ENCODE data around the gene BRSK2.
A peak's percentile ranks its signal among the peaks of the same experiment; 100 is the strongest.
"Not testable (repeated sequence)": the region's sequence is repeated elsewhere in the genome, so short reads cannot be mapped to it uniquely, and the experiment has no call there.

BRSK2 gene

DNA sequence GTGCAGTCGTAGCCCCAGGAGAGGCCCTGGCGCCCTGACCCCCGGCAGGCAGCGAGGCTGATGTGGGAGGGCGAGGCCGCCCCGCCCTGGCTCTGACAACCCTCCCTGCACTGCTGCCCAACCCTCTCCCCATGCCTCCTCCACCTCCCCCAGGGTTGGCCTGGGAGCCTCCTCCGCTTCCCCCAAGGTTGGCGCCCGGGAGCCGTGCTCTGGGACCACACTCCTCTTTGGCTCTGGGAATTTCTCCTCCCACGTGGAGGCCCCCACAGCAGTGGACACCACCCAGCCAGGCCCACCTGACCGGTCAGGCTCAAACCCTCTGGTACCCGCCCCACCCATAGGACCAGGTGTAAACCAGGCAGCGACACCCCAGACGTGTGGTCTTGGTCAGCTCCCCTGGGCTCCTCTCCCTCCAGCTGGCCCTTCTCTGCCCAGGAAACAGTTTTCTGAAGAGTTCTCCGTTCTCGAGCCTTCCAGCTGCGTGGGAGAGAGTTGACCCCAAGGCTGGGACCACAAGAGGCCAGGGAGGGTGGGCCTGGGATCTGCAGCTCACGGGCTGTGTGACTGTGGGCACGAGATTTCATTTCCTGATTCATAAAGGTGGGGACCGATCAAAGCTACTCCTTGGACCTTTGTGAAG, 39.5 kb upstream of the BRSK2 start:
- no peak for ATAC-seq
- no peaks in the 10 kb centered on the region for H3K36me3 Mint-ChIP-seq
- no peak overlapping the region for H3K27ac Mint-ChIP-seq

DNA sequence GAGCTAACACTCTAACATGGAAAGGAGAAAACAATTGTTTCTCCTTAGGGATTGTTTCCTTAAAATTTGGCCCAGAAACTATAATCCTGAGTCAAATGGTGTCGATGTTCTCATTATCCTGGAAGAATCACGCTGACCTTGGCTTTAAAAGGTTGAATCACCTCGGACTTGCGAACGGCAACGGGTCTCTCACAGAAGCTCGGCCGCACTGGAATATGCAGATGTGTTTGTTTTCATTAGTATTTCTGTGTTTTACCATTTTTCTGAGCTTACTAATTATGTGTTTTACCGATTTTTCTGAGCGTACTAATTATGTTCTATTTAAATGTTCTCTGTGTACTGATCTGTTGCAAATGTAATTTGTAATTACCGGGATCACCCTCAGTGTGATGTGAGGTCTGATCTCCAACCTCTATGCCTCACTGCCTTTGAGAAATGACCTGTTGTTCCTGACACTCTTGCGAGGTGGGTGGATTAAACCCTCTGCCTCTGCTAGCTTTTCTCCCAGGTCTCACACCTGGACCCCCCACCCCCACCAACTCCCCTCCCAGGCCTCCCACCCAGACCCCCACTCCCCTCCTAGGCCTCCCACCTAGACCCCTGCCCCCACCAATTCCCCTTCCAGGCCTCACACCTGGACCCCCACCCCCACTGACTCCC, 38.3 kb upstream of the BRSK2 start:
- Mint-ChIP-seq H3K36me3 (no peaks in the 10 kb centered on the region), H3K4me3 (no peak overlapping the region), H3K27me3 (peaks cover 30% of the 10 kb centered on the region), H3K4me1 (no peaks in the 10 kb centered on the region), H3K9me3 (no peaks in the 10 kb centered on the region), H3K27ac (peak overlapping the region; percentile 70)
- ATAC-seq, result no peak

More for the DNA sequence above, 39.5 kb upstream of the BRSK2 start:
- no peaks in the 10 kb centered on the region for H3K4me1 Mint-ChIP-seq
- peaks cover 23% of the 10 kb centered on the region for H3K27me3 Mint-ChIP-seq
- H3K4me3 Mint-ChIP-seq, result no peak overlapping the region
- H3K9me3 Mint-ChIP-seq, result no peaks in the 10 kb centered on the region

- H3K4me3 Mint-ChIP-seq, result no peak overlapping the region
- H3K27me3 Mint-ChIP-seq, result peaks cover 39% of the 10 kb centered on the region
- no peaks in the 10 kb centered on the region for H3K4me1 Mint-ChIP-seq
- no peaks in the 10 kb centered on the region for H3K9me3 Mint-ChIP-seq
- H3K36me3 Mint-ChIP-seq, result no peaks in the 10 kb centered on the region
- H3K27ac Mint-ChIP-seq, result no peak overlapping the region
- no peak for ATAC-seq
These were observed 36.9 kb upstream of the BRSK2 start for GRCh38 chr11:1352696-1353382.

DNA sequence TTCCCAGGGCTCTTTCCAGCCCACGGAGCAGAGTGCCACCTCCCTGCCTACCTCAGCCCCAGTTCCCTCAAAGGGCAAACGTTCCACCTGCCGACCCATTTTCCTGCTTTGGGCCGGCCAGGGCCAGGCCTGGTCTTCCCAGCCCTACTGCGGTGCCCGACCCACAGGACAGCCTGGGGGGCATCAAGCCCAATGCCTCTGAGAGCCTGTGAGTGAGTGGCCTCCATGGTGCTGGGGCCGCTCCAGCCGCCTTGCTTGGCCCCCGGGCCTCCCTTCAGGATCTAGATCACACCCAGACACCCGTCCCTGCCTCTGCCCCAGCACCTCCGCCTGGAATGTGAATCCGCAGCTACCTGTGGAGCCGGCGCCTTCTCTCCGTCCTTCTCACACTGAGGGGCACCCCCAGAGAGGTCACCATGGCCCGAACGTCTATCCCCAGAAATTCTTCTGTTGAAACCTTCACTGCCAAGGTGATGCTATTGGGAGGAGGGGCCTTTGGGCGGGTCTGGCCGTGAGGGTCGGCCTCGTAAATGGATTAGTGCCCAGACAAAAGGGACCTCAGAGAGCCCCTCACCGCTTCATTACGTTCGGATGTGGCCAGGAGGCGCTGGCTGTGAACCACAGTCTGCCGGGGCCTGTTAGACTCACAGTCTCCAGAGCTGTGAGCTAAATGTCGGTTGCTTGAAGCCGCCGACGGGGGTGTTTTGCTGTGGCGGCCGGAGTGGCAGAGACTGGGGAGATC, 36.2 kb upstream of the BRSK2 start:
- Mint-ChIP-seq H3K9me3 (no peaks in the 10 kb centered on the region), H3K4me1 (no peaks in the 10 kb centered on the region), H3K4me3 (no peak overlapping the region), H3K36me3 (no peaks in the 10 kb centered on the region), H3K27me3 (peaks cover 39% of the 10 kb centered on the region), H3K27ac (no peak overlapping the region)
- ATAC-seq, result no peak

DNA sequence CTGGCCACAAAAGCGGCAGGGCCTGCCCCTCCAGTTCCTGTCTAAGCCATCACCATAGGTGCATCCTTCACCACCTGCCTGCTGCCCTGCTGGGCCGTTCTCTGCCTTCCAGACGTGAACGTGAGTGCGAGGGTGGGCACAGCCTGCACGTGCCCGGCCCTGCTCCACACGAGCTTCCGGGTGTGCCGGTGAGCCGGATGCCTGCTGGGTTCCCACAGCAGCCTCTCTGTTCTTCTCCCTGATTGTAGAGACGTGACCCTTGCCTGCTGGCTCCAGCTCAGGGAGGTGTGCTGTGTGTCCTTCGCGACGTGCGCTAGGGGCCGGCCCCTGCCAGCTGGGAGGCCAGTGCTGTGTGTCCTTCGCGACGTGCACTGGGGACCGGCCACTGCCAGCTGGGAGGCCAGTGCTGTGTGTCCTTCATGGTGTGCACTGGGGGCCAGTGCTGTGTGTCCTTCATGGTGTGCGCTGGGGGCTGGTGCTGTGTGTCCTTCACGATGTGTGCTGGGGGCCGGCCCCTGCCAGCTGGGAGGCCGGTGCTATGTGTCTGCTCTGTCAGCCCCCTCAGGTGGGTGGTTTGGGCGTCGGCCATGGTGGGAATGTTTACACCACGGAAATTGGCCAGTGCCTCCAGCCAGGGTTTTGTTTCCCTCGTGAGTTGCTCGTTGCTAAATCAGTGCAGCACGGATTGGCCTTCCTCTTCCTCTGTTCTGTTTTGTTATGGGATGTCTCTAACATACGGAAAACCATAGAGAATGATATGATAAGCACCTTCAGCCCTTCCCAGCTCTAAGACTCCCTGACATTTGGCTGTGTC, 35.4 kb upstream of the BRSK2 start:
- Mint-ChIP-seq H3K4me3 (no peak overlapping the region), H3K36me3 (no peaks in the 10 kb centered on the region), H3K27me3 (peaks cover 39% of the 10 kb centered on the region)

GRCh38 chr11:1356007-1356435, 33.7 kb upstream of the BRSK2 start:
- Mint-ChIP-seq H3K4me1 (no peaks in the 10 kb centered on the region), H3K27ac (no peak overlapping the region), H3K36me3 (no peaks in the 10 kb centered on the region), H3K27me3 (peaks cover 39% of the 10 kb centered on the region), H3K4me3 (no peak overlapping the region), H3K9me3 (no peaks in the 10 kb centered on the region)
- no peak for ATAC-seq

More for the DNA sequence above, 35.4 kb upstream of the BRSK2 start:
- Mint-ChIP-seq H3K9me3 (no peaks in the 10 kb centered on the region), H3K4me1 (no peaks in the 10 kb centered on the region), H3K27ac (no peak overlapping the region)
- no peak for ATAC-seq

- no peaks in the 10 kb centered on the region for H3K36me3 Mint-ChIP-seq
- H3K27me3 Mint-ChIP-seq, result peaks cover 39% of the 10 kb centered on the region
- no peaks in the 10 kb centered on the region for H3K9me3 Mint-ChIP-seq
- H3K27ac Mint-ChIP-seq, result no peak overlapping the region
- no peaks in the 10 kb centered on the region for H3K4me1 Mint-ChIP-seq
- ATAC-seq, result peak; percentile 25
- no peak overlapping the region for H3K4me3 Mint-ChIP-seq
These were observed 33.2 kb upstream of the BRSK2 start for GRCh38 chr11:1356478-1356960.

DNA sequence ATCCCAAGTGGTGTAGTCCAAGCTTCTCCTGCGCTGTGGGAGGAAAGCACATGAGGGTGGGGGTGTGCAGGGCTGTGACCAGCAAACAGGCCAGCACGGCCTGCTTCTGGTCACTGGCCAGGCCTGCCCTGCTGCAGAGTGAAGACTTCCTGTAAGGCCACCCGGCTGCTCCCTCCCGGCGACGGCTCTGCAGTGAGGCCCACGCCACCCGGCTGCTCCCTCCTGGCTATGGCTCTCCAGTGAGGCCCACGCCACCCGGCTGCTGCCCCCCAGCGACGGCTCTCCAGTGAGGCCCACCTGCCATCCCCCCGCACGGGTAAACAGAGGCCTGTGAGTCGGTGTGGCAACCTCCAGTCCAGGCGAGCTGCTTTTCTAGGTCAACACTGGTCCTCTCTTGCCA, 31.4 kb upstream of the BRSK2 start:
- Mint-ChIP-seq H3K9me3 (no peaks in the 10 kb centered on the region), H3K27ac (no peak overlapping the region), H3K27me3 (peaks cover 33% of the 10 kb centered on the region), H3K4me3 (no peak overlapping the region), H3K36me3 (no peaks in the 10 kb centered on the region), H3K4me1 (no peaks in the 10 kb centered on the region)
- ATAC-seq, result no peak

DNA sequence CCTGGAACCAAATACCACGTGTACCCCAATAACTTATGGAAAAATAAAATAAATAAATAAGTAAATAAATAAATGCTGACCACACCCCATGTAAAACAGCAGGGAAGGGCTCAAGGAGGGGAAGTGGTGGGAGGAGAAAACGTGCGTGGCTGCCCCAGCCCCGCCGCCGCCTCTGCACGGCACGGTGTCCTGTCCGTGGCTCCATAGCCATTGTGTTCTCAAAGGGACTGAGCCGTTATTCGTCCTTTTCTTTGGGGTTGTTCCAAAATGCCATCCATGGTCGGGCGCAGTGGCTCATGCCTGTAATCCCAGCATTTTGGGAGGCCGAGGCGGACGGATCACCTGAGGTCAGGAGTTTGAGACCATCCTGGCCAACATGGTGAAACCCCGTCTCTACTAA, 30.8 kb upstream of the BRSK2 start:
- H3K36me3 Mint-ChIP-seq, H3K9me3 Mint-ChIP-seq, H3K4me1 Mint-ChIP-seq, H3K4me3 Mint-ChIP-seq, H3K27ac Mint-ChIP-seq, ATAC-seq: not testable (repeated sequence)
- H3K27me3 Mint-ChIP-seq, result peaks cover 27% of the 10 kb centered on the region

DNA sequence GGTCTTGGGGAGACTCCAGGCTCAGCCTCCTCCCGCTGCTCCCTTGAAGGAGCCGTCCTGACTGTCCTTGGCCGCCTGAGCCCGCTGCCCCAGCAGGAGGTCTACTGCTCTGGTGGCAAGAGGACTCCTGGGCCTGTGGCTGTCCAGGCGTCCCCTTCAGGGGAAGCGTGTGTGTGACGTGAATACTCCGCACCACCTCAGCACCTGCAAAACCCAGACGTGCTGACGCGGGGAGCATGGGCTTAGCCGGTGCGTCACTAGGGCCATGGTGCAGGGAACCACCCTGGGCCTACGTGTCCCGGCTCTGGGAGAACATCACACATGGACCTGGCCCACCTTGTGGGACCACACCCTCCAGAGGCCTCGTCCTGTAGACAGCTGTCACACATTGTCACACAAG, 30.2 kb upstream of the BRSK2 start:
- Mint-ChIP-seq H3K27me3 (peaks cover 22% of the 10 kb centered on the region), H3K9me3 (no peaks in the 10 kb centered on the region), H3K4me1 (no peaks in the 10 kb centered on the region), H3K4me3 (no peak overlapping the region), H3K36me3 (no peaks in the 10 kb centered on the region), H3K27ac (no peak overlapping the region)
- no peak for ATAC-seq

GRCh38 chr11:1360181-1360834, 29.4 kb upstream of the BRSK2 start:
- ATAC-seq, result no peak
- Mint-ChIP-seq H3K9me3 (no peaks in the 10 kb centered on the region), H3K4me1 (no peaks in the 10 kb centered on the region)

GRCh38 chr11:1360835-1361357, 28.8 kb upstream of the BRSK2 start:
- H3K27ac Mint-ChIP-seq, result no peak overlapping the region
- H3K9me3 Mint-ChIP-seq, result no peaks in the 10 kb centered on the region
- H3K36me3 Mint-ChIP-seq, result no peaks in the 10 kb centered on the region
- ATAC-seq, result no peak
- H3K27me3 Mint-ChIP-seq, result peaks cover 27% of the 10 kb centered on the region
- H3K4me3 Mint-ChIP-seq, result no peak overlapping the region
- H3K4me1 Mint-ChIP-seq, result no peaks in the 10 kb centered on the region

More at GRCh38 chr11:1360181-1360834, 29.4 kb upstream of the BRSK2 start:
- H3K4me3 Mint-ChIP-seq, result no peak overlapping the region
- no peaks in the 10 kb centered on the region for H3K36me3 Mint-ChIP-seq
- H3K27ac Mint-ChIP-seq, result no peak overlapping the region
- peaks cover 25% of the 10 kb centered on the region for H3K27me3 Mint-ChIP-seq

DNA sequence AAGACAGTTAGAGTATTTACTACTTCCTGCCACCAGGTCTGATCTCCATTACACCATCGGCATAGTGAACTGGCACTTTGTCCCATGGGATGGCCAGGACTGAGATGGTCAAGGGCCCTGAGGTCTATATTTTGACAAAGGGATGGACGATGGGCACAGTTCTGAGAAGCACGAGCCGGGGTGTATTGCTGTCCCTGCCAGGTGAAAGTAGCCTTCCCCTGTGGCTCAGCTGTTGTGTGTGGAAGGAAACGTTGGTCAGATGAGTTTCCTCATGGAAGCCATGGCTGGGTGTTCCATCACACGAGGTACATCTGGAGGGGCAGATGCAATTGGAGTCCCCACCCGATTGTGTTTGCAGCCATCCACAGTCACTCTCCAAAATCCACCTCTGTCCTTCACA, 27.9 kb upstream of the BRSK2 start:
- H3K4me3 Mint-ChIP-seq, result no peak overlapping the region
- no peak for ATAC-seq
- no peak overlapping the region for H3K27ac Mint-ChIP-seq
- no peaks in the 10 kb centered on the region for H3K9me3 Mint-ChIP-seq
- peaks cover 17% of the 10 kb centered on the region for H3K27me3 Mint-ChIP-seq
- H3K4me1 Mint-ChIP-seq, result no peaks in the 10 kb centered on the region
- H3K36me3 Mint-ChIP-seq, result no peaks in the 10 kb centered on the region

- H3K4me3 Mint-ChIP-seq, result no peak overlapping the region
- H3K36me3 Mint-ChIP-seq, result no peaks in the 10 kb centered on the region
- peaks cover 30% of the 10 kb centered on the region for H3K27me3 Mint-ChIP-seq
- no peak overlapping the region for H3K27ac Mint-ChIP-seq
- no peaks in the 10 kb centered on the region for H3K9me3 Mint-ChIP-seq
- H3K4me1 Mint-ChIP-seq, result no peaks in the 10 kb centered on the region
- ATAC-seq, result no peak
These were observed 22.0 kb upstream of the BRSK2 start for GRCh38 chr11:1367721-1368120.
